Type B pancreatic cell (in vitro differentiated cells): Measurements from ENCODE around the gene ZMIZ1. TPM values are rescaled to one million over a fixed set of nuclear protein-coding genes. Genes with fewer than 3 reads are reported as not detected.

ENCODE experiments used
- DNase-seq: peaks from one replicate; pipeline ENCODE4 v3.0.0; 2021; ENCODE audit warnings: mixed read lengths; ENCODE audit not compliant: unreplicated experiment; ENCODE audit errors: extremely low spot score
- H3K27ac Mint-ChIP-seq: 2 replicates; pipeline ENCODE4 v1.8.0; 2021; ENCODE audit warnings: mild to moderate bottlenecking, mixed read lengths
- H3K27me3 Mint-ChIP-seq: 2 replicates; pipeline ENCODE4 v1.8.0; 2021; ENCODE audit warnings: mixed read lengths
- H3K36me3 Mint-ChIP-seq: 2 replicates; pipeline ENCODE4 v1.8.0; 2021; ENCODE audit warnings: mixed read lengths
- H3K4me1 Mint-ChIP-seq: one replicate; pipeline ENCODE4 v1.8.0; 2021; ENCODE audit warnings: mixed read lengths; ENCODE audit not compliant: unreplicated experiment
- H3K4me3 Mint-ChIP-seq: 2 replicates; pipeline ENCODE4 v1.8.0; 2021; ENCODE audit warnings: mild to moderate bottlenecking, mixed read lengths
- H3K9me3 Mint-ChIP-seq: 2 replicates; pipeline ENCODE4 v1.8.0; 2021; ENCODE audit warnings: mixed read lengths
- total RNA-seq: library from RNA; stranded (reverse); gene quantifications from 2 replicates; pipeline ENCODE4 v1.2.1, GENCODE V29; 2021; ENCODE audit warnings: low replicate concordance
- TF ChIP-seq, protein P1 (sequence below): fragments of 200-600 bp; sonication (generic); conservative IDR thresholded peaks from 2 replicates; pipeline ENCODE4 v1.5.0; 2021; ENCODE audit warnings: antibody characterized with exemption, mild to moderate bottlenecking

ZMIZ1 gene
- total RNA-seq, 1 donor from 2014 or later: 102 TPM

DNA sequence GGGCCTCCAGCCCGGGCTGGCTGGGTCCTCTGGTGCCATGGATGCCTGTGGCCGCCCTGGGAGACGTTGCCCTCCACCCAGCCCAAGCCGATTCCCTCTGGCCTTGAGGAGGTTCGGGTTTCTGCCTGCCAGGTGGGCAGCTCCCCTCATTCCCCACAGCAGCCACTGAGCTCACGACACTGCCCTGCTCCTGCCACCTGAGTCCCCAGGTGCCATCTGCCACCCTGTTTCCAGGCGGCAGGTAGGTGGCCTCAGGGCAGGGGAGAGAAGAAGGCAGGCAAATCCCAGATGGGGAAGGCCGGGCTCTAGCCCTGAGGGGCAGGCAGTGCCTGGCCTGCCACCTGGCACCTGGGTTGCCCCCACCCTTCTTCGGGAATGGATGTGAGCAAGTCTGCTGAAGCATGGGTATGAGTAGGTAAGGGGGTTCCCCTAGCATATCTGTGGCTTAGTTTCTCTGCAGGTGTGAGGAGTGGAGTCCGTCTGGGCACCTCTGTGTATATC lies 186.3 kb downstream of the ZMIZ1 start:
- Mint-ChIP-seq H3K27ac (no peak overlapping the region), H3K27me3 (peaks cover 3% of the 10 kb centered on the region), H3K9me3 (no peaks in the 10 kb centered on the region), H3K4me1 (peaks cover 42% of the 10 kb centered on the region), H3K4me3 (no peak overlapping the region), H3K36me3 (peaks cover 16% of the 10 kb centered on the region)
- no peak for DNase-seq
- TF ChIP-seq, protein P1, sequence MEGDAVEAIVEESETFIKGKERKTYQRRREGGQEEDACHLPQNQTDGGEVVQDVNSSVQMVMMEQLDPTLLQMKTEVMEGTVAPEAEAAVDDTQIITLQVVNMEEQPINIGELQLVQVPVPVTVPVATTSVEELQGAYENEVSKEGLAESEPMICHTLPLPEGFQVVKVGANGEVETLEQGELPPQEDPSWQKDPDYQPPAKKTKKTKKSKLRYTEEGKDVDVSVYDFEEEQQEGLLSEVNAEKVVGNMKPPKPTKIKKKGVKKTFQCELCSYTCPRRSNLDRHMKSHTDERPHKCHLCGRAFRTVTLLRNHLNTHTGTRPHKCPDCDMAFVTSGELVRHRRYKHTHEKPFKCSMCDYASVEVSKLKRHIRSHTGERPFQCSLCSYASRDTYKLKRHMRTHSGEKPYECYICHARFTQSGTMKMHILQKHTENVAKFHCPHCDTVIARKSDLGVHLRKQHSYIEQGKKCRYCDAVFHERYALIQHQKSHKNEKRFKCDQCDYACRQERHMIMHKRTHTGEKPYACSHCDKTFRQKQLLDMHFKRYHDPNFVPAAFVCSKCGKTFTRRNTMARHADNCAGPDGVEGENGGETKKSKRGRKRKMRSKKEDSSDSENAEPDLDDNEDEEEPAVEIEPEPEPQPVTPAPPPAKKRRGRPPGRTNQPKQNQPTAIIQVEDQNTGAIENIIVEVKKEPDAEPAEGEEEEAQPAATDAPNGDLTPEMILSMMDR: no peak

DNA sequence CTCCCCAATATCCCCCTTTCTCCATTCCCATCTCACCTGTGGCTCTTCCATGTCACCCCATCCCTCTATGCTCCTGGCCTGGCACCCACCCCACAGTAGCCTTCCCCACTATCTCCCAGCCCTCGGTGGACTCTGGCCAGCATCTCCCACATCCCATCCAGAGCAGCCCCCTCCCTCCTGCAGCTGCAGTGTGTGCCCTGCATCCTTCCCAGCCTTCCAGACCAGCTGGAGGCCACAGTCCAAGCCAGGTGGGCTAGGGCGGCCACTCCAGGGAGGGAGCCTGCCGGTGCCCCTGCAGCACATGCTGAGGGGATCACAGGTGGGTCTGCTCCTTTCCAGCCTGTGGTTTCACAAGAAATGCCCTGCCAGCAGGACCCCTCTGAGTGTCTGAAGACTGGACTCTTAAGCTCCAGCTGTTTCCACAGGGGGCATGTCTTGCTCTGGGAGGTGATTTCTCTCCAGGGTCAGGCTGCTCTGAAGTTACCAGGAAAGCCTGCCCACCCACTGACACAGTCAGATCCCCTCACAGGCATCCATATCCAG lies 187.6 kb downstream of the ZMIZ1 start:
- H3K27me3 Mint-ChIP-seq: peaks cover 3% of the 10 kb centered on the region
- H3K36me3 Mint-ChIP-seq: peaks cover 16% of the 10 kb centered on the region
- TF ChIP-seq, protein P1: no peak
- peaks cover 55% of the 10 kb centered on the region for H3K4me1 Mint-ChIP-seq
- H3K27ac Mint-ChIP-seq: no peak overlapping the region
- DNase-seq: no peak
- no peak overlapping the region for H3K4me3 Mint-ChIP-seq
- H3K9me3 Mint-ChIP-seq: no peaks in the 10 kb centered on the region

DNA sequence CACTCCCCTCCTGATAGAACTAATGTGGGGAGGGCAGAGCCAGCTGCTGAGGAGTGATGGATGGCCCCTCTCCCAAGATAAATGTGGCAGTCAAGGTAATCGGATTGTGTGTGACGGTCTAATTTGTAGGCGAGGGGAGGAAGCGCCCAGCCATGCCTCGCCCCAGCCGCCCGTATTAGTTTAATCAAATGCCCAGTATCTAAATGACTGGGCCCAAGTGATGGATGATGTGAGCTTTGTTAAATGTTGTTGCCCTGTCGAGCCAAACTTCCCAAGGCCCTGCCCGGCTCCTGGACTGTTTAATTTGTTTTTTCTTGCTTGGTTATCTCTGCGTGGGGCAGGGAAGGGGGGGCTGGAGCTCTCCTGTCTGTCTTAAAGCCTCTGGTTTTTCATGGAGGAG lies 190.1 kb downstream of the ZMIZ1 start:
- H3K4me3 Mint-ChIP-seq: peak overlapping the region; percentile 41
- TF ChIP-seq, protein P1: no peak
- DNase-seq: no peak
- H3K36me3 Mint-ChIP-seq: peaks cover 12% of the 10 kb centered on the region
- peak overlapping the region; percentile 70 for H3K27ac Mint-ChIP-seq
- H3K27me3 Mint-ChIP-seq: peaks cover 3% of the 10 kb centered on the region
- peaks cover 67% of the 10 kb centered on the region for H3K4me1 Mint-ChIP-seq
- H3K9me3 Mint-ChIP-seq: no peaks in the 10 kb centered on the region

DNA sequence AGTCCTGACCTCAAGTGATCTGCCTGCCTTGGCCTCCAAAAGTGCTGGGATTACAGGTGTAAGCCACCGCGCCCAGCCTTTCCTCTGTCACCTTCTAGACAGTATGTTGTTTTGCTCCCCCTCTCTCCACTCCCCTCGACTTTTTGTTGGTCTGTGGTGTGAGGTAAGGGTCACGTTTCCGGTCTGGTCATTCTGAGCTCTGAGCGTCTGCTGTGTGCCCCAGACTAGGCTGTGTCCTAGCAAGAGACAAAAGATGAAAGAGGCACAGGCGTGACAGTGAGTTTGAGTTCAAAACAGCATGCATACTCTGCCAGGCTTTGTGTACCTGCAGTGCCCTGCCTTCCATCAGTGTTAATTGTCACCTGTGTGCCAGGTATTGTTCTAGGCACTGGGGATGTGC lies 191.1 kb downstream of the ZMIZ1 start:
- Mint-ChIP-seq H3K4me1 (peaks cover 76% of the 10 kb centered on the region), H3K4me3 (peak overlapping the region; percentile 63), H3K9me3 (no peaks in the 10 kb centered on the region), H3K27ac (peak overlapping the region; percentile 92), H3K27me3 (peaks cover 3% of the 10 kb centered on the region), H3K36me3 (peaks cover 12% of the 10 kb centered on the region)
- TF ChIP-seq, protein P1: no peak
- no peak for DNase-seq

DNA sequence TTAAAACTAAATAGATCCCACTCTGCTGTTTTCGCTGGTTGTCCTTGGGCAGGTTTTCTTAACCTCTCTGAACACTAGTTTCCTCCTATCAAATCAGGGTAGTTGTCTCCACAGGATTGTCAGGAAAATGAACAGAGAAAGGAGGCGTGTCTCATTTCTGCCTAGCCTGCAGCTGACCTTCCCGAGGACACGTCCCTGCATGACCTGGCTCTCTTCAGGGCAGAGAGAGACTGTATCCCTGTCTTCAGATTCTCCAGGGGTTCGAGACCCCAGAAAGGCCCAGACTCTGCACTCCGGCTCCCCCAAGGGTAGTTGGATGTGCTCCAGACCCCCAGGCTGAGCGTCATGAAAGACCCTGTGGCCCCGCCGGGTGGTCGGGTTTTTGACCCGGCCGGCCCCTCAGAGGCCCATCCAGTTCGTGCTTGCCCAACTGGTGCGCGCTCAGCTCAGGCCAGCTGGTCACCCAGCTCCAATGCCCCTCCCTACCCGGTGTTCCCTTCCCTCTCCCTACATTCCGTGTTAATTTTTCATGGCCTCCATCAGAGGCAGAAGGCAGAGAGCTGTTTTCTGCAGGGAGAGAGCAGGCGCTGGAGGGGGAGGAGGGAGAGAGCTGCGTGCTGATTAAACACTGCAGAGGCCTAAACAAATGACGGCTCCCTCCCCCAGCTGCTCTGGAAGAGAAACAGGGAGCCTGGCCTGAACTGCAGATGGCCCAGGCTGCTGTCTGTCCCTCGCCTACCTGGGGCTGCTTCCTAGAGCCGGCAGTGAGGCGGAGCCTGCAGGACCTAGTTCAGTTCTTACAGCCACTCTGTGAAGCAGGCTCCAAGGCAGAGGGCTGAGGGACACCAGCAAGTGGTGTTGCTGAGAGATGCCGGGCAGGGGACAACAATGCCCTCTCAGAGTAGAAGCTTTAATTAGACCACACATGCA lies 192.3 kb downstream of the ZMIZ1 start:
- Mint-ChIP-seq H3K4me1 (peaks cover 82% of the 10 kb centered on the region), H3K27ac (peak overlapping the region; percentile 92), H3K4me3 (peak overlapping the region; percentile 72), H3K36me3 (peaks cover 12% of the 10 kb centered on the region), H3K9me3 (no peaks in the 10 kb centered on the region), H3K27me3 (no peaks in the 10 kb centered on the region)
- TF ChIP-seq, protein P1: no peak
- no peak for DNase-seq
